ENCODE measurements around the gene AMIGO3.
"Not testable (repeated sequence)": the region's sequence is repeated elsewhere in the genome, so short reads cannot be mapped to it uniquely, and the experiment has no call there.

Gene AMIGO3

DNA sequence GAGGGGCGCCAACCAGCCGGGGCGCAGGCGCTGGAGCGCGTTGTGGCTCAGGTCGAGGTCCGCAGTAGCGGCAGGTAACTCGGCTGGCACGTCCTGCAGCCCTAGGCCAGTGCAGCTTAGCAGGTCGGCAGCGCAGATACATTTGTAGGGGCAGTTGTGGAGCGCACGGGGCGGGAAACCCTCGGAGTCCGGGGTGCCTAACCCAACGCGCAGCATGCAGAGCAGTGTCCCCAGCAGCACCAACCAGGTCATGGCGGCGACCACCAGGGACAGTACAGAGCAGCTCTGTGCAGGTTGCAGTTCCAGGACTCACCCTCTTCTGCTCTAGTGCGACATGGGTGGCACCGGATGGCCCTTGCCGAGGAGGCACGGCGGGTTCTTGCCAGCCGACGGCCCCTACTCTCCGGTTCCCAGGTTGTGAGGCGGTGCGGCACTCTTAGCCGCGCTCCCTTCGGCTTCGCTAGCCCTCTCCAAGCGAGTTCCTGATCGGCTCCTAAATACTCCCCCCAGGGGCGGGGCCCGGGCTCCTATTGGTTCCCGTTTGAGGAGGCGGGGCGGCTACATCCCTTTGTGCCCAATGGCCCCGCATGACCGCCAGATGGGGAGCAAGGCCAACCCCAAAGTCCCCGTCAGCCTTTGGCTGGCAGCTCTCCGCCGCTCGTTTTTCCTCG lies at the start of gene AMIGO3:
TSS of gene AMIGO3 (minus strand) at position 471 of the 671 bp plus-strand sequence. CDS start at position 252, 219 bp downstream.
- peak; percentile 100 for DNase-seq (ENCODE audit: low spot score)

DNA sequence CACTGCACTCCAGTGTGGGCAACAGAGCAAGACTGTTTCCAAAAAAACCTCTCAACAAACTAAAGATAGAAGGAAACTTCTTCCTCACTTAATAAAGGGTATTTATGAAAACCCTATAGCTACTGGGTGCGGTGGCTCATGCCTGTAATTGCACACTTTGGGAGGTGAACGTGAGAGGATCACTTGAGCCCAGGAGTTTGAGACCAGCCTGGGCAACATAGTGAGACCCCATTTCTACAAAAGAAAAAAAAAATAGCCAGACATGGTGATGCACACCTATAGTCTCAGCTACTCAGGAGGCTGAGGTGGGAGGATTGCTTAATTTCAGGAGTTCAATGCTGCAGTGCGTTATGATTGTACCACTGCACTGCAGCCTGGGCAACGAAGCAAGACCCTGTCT lies 44.5 kb upstream of the AMIGO3 start:
- no peak for DNase-seq (ENCODE audit: low spot score)

- DNase-seq (ENCODE audit: low spot score): no peak
These were observed 42.2 kb upstream of the AMIGO3 start for GRCh38 chr3:49761661-49762060.

DNA sequence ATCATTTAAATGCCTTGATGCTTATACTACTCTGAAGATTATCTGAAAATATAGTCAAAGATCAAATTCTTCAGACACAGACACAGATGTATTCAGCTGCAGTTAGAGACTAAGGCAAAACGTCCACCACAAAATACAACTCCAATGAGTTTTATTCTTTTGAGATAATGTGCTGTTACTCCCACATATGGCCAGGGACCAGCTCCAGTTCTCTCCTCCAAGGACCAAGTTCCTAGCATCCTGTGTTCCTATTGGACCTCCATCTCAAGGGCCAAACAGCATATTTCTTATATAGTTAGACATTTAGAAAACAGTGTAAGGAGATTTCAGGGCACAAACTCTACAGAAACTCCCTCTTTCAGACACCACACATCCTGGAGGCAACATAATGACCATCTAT lies 39.7 kb upstream of the AMIGO3 start:
- no peak for DNase-seq (ENCODE audit: low spot score)

DNA sequence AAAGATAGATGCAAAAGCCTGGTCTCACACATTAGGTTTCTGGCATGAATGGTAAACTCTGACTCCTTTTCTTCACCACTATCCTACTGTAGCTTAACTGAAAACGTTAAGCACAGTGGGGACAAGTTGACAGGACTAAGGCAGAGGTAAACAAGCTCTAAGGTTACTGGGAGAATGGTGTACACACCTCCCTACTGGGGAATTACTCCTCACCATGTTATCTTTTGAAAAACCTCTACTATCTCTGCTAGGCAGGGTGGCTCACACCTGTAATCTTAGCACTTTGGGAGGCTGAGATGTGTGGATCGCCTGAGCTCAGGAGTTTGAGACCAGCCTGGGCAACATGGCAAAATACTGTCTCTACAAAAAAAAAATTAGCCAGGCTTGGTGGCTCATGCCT lies 37.7 kb upstream of the AMIGO3 start:
- DNase-seq (ENCODE audit: low spot score): no peak

DNA sequence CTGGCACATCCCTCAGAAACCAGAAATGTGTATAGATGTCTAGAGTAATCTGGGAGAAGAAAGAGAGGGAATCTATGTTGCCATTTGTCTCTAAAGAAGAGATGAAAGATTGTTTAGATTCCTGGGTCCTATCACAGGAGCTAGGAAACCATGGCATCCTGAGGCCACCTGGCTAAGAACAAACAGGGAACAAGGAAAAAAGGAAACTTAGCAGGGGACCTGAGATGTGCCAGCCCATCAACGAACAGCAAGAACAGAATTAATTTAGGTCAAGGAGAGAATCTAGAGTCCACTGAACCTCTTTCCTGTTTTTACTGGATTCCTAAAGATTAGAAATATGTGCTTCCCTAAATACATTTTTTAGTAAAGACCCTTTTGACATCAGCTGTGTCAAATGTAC lies 36.6 kb upstream of the AMIGO3 start:
- no peak for DNase-seq (ENCODE audit: low spot score)

- DNase-seq (ENCODE audit: low spot score): no peak
These were observed 35.1 kb upstream of the AMIGO3 start for GRCh38 chr3:49754536-49754935.

GRCh38 chr3:49751501-49751900 lies 32.0 kb upstream of the AMIGO3 start:
- DNase-seq (ENCODE audit: low spot score): no peak

- DNase-seq (ENCODE audit: low spot score): no peak
These were observed 30.6 kb upstream of the AMIGO3 start for GRCh38 chr3:49750056-49750455.

DNA sequence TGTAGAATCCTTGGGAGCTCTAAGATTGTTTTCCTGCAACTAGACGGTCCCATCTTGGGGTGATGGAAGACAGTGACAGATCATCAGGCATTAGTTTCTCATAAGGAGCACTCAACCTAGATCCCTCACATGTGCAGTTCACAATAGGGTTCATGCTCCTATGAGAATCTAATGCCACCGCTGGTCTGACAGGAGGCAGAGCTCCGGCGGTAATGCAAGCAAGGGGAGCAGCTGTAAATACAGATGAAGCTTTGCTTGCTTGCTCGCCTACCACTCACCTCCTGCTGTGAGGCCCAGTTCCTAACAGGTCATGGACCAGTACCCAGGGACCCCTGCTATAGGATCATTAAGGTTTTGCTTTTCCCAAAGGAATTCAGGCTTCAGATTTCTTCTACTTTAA lies 29.4 kb upstream of the AMIGO3 start:
- DNase-seq (ENCODE audit: low spot score): not testable (repeated sequence)

DNA sequence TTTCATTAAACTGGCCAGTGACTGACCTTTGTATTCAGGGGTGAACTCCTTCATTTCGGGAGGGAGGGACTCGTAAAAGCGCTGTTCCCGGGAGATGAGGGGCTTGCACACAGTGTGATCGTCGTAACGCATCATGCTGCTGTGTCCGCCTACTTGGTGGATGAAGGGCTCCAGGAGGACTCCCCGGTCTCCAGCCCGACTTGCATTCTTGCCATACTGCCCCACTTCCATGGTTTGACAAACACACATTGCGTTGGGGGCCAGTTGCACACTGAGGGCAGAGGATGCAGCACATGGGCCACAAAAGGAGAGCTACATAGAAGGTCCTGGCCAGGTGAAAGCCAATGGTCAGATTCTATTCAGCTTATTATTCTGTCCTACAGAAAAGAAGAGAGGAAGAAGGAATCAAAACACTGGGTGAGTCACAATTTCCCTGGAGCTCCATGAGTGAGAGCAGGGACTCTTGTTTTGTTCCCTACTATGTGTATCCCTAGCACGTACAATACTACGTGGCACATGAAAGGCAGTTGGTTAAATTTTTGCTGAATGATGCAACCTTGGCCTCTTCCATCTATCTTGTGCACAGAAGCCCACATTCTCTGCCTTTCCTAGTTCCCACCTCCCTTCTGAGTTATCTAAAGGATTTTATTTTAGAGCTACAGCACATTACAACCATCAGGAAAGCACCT lies 28.5 kb upstream of the AMIGO3 start:
- no peak for DNase-seq (ENCODE audit: low spot score)

- no peak for DNase-seq (ENCODE audit: low spot score)
These were observed 26.5 kb upstream of the AMIGO3 start for GRCh38 chr3:49745986-49746385.

DNA sequence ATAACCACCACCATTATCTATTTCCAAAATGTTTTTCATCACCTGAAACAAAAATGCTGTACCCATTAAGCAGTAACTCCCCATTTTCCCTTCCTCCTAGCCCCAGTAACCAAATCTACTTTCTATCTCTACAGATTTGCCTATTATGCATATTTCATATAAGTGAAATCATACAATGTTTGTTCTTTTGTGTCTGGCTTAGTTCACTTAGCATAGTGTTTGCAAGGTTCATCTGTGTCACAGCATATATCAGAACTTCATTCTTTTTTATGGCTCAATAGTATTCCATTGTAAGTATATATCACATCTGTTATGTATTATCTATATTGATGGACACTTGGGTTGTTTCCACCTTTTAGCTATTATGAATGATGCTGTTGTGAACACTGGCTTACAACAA lies 20.9 kb upstream of the AMIGO3 start:
- DNase-seq (ENCODE audit: low spot score): no peak

DNA sequence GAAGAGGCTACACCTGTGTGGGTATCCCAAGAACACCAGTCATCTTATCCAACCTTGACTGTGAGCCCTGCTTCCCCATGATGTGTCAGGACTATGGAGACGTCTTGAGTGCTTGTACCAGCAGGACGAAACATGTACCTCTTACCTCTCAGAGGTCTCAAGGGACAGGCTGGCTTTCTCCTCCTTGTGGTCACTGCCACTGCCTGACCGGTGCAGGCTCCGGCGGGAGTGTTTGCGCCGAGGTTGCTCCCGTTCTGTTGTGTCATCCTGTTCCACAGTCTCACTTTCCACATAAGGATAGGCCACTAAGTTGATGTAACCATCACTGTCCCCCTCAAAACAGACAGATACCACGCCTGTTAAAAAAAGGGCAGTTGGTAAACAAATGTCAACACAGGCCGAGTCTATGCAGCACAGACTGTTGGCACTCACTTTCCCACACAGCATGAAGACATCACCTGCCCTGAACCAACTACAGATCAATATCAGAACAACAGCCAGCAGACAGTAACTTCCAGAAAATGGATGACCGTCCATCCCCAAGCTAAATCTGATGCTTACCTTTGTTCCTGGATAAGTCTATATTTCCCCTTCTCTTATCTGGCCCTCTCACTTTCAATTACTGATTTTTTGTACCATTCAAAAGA lies 18.7 kb upstream of the AMIGO3 start:
- no peak for DNase-seq (ENCODE audit: low spot score)

GRCh38 chr3:49734752-49735151 lies 15.3 kb upstream of the AMIGO3 start:
- no peak for DNase-seq (ENCODE audit: low spot score)

DNA sequence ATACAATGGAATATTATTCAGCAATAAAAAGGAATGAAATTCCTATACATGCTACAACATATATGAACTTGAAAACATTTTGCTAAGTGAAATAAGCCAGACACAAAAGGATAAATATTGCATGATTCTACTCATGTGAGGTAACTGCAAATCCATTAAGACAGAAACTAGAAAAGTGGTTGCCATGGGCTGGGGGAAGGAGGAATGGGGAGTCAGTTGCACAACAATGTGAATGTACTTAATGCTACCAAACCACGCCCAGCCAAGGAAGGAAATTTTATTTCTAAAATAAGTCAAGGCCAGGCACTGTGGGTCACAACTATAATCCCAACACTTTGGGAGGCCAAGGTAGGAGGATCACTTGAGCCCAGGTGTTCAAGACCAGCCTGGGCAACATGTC lies 14.1 kb upstream of the AMIGO3 start:
- no peak for DNase-seq (ENCODE audit: low spot score)

DNA sequence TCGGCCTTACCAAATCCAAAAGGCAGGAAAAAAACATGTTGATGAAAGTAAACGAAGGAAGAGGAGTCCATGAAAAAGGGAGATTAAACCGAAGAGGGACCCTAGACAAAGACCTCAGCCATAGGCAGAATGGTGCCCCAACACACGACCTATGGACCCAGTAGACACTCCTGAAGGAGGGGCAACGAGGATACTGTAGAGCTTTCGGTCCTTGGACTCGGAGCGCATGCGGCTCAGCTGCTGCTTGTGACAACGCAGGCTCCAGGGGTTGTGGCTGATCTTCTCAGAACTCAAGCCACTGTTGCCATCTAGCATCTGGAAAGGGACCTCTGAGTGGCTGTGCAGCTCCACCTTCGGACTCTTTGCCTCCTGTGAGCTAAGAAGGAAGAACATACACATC lies 13.1 kb upstream of the AMIGO3 start:
- DNase-seq (ENCODE audit: low spot score): no peak

DNA sequence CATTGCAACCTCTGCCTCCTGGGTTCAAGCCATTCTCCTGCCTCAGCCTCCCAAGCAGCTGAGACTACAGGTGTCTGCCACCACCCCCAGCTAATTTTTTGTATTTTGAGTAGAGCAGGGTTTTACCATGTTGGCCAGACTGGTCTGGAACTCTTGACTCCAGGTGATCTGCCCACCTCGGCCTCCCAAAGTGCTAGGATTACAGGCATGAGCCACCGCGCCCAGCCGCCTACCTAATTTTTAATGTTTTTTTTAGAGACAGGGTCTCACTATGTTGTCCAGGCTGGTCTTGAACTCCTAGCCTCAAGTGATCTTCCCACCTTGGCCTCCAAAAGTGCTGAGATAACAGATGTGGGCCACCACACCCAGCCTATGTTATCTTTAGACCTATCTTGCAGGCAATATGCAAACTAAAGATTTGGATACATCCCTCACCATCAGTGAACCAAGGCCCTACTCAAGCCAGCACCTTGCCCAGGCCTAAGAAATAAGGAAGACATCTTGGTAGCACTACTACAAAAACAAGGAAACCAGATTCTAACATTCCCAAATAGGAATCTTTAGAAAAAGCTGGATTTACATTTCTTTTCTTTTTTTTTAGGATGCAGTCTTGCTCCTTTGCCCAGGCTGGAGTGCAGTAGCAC lies 10.6 kb upstream of the AMIGO3 start:
- no peak for DNase-seq (ENCODE audit: low spot score)

GRCh38 chr3:49727924-49728361 lies 8.5 kb upstream of the AMIGO3 start:
- no peak for DNase-seq (ENCODE audit: low spot score)

GRCh38 chr3:49727154-49727923 lies 7.9 kb upstream of the AMIGO3 start:
- DNase-seq (ENCODE audit: low spot score): no peak

GRCh38 chr3:49725906-49726681 lies 6.6 kb upstream of the AMIGO3 start:
- no peak for DNase-seq (ENCODE audit: low spot score)

Measured in hepatic stellate cell (primary cell).